Endothelial cell of umbilical vein (primary cell): ENCODE results near the gene KLHL17. TPM values are rescaled to one million over a fixed set of nuclear protein-coding genes. Genes with fewer than 3 reads are reported as not detected.

Experiments
- BruUV-seq: library from RNA; stranded (reverse); fragments of 400-500 nt; replicated peaks from 2 replicates; lab custom pipeline; 2021; lab: Mats Ljungman, UMichigan
- CTCF ChIA-PET: fragments of 300-600, 350-600 bp; sonication (Branson Sonifier 250); formaldehyde crosslinking; loops from one replicate; lab custom pipeline; 2021; ENCODE audit warnings: antibody characterized with exemption, inconsistent platforms; lab: Charles Lee
- POLR2A ChIA-PET: fragments of 300-600, 350-600 bp; sonication (Branson Sonifier 250); formaldehyde crosslinking; loops from one replicate; lab custom pipeline; 2021; ENCODE audit warnings: antibody characterized with exemption, inconsistent platforms; lab: Charles Lee
- DNase-seq: peaks from one replicate; pipeline ENCODE4 v3.0.0-alpha.2; 2011; ENCODE audit warnings: low read depth, low spot score
- FAIRE-seq: peaks from 2 replicates; lab custom pipeline; 2011; peaks lifted over from hg19 to GRCh38; lab: Jason Lieb, UNC
- H2AFZ ChIP-seq: 2 replicates; pipeline ENCODE4 v1.6.0; 2012; ENCODE audit warnings: low read depth, low read length, control low read depth, inconsistent platforms
- H3K27ac ChIP-seq: 2 replicates; pipeline ENCODE4 v1.5.1; 2011; ENCODE audit warnings: low read depth, mild to moderate bottlenecking, control low read depth, low read length, moderate library complexity; ENCODE audit not compliant: insufficient read depth
- H3K27me3 ChIP-seq, 2 experiments: 2 replicates each; pipeline versions ENCODE4 v1.6.0 to v1.6.1; 2011; ENCODE audit warnings: low read length in 2 of 2, mixed read lengths in 1 of 2; ENCODE audit not compliant: control insufficient read depth in 2 of 2, insufficient read depth in 2 of 2
- H3K36me3 ChIP-seq, 2 experiments: 2 replicates in 1 of 2; 3 replicates in 1 of 2; pipeline ENCODE4 v1.5.1; 2011; ENCODE audit warnings: low read length in 2 of 2, mild to moderate bottlenecking in 1 of 2, moderate library complexity in 1 of 2; ENCODE audit not compliant: control insufficient read depth in 2 of 2, insufficient read depth in 2 of 2; ENCODE audit errors: extremely low read depth in 1 of 2
- H3K4me1 ChIP-seq: 3 replicates; pipeline ENCODE4 v1.5.1; 2011; ENCODE audit warnings: mild to moderate bottlenecking, low read length; ENCODE audit not compliant: control insufficient read depth, insufficient read depth; ENCODE audit errors: extremely low read depth
- H3K4me2 ChIP-seq: 2 replicates; pipeline ENCODE4 v1.6.1; 2011; ENCODE audit warnings: low read length, control low read depth, mixed read lengths; ENCODE audit not compliant: insufficient read depth
- H3K4me3 ChIP-seq, 3 experiments: fragments of 200-600 bp in 1 of 3; sonication (generic), shearing (Covaris generic) in 1 of 3; replicated peaks in 1 of 3; 2 replicates each; pipeline ENCODE4 v1.5.1; 2011 to 2016; ENCODE audit warnings: control low read depth in 3 of 3, low read length in 3 of 3, mild to moderate bottlenecking in 2 of 3, inconsistent platforms in 1 of 3, low read depth in 1 of 3, moderate library complexity in 1 of 3; ENCODE audit not compliant: insufficient read depth in 1 of 3
- H3K79me2 ChIP-seq: 2 replicates; pipeline ENCODE4 v1.6.0; 2012; ENCODE audit warnings: low read length, inconsistent platforms; ENCODE audit not compliant: control insufficient read depth, insufficient read depth
- H3K9ac ChIP-seq: replicated peaks from 2 replicates; pipeline ENCODE3; 2011; ENCODE audit warnings: low read length, control low read depth; ENCODE audit not compliant: insufficient read depth; ENCODE audit errors: extremely low read depth
- H3K9me1 ChIP-seq: replicated peaks from 3 replicates; pipeline ENCODE4 v1.6.0; 2011; ENCODE audit warnings: mild to moderate bottlenecking, low read length; ENCODE audit not compliant: control insufficient read depth, insufficient read depth; ENCODE audit errors: extremely low read depth
- H3K9me3 ChIP-seq: replicated peaks from 2 replicates; pipeline ENCODE4 v1.5.1; 2012; ENCODE audit warnings: low read length, inconsistent platforms; ENCODE audit not compliant: control insufficient read depth, insufficient read depth
- H4K20me1 ChIP-seq: replicated peaks from 2 replicates; pipeline ENCODE3; 2011; ENCODE audit warnings: mild to moderate bottlenecking, low read length; ENCODE audit not compliant: control insufficient read depth, insufficient read depth; ENCODE audit errors: extremely low read depth
- EZH2 ChIP-seq: IDR thresholded peaks from 2 replicates; pipeline ENCODE4 v1.6.1; 2012; ENCODE audit warnings: borderline replicate concordance, low read depth, mild to moderate bottlenecking, moderate library complexity, low read length, inconsistent platforms; ENCODE audit not compliant: severe bottlenecking
- GATA2 ChIP-seq: IDR thresholded peaks from 2 replicates; pipeline ENCODE4 v1.7.0; 2011; ENCODE audit warnings: low read depth, mild to moderate bottlenecking, moderate library complexity, mixed read lengths, low read length; ENCODE audit not compliant: insufficient read length, insufficient read depth
- MAX ChIP-seq: IDR thresholded peaks from 2 replicates; pipeline ENCODE4 v1.6.1; 2011; ENCODE audit not compliant: insufficient read depth, insufficient read length
- POLR2A ChIP-seq: IDR thresholded peaks from 2 replicates; pipeline ENCODE4 v1.6.1; 2012; ENCODE audit warnings: low read depth, mild to moderate bottlenecking, control low read depth, low read length
- dilution Hi-C: fragments of 300-500 bp; cut with MboI; formaldehyde crosslinking; loops from one replicate; pipeline ENCODE4 v1.15.0; 2019; ENCODE audit warnings: low sequenced_read_pairs; ENCODE audit not compliant: extremely low pct_ligation_motif_present
- intact Hi-C: fragments of 100-400 bp; cut with micrococcal nuclease; formaldehyde crosslinking; loops from one replicate; pipeline ENCODE4 v1.10.0; 2022
- polyA plus RNA-seq, 4 experiments: library from polyadenylated mRNA; depleted of rRNA in 3 of 4; stranded (reverse) in 3 of 4; unstranded in 1 of 4; fragments of >200 nt; gene quantifications; 2 replicates each; pipeline versions ENCODE4 v1.2.1 to v1.2.3, GENCODE V29; 2011 to 2012; ENCODE audit warnings: missing spikeins in 1 of 4
- total RNA-seq: library from RNA; stranded (reverse); gene quantifications from 2 replicates; pipeline ENCODE4 v1.2.3, GENCODE V29; 2021

The KLHL17 gene
- total and polyA plus RNA-seq, 2 donors (not counting 3 experiments of a cell fraction or from before 2014, with no cell fraction given): 27.0 to 30.1 TPM

GRCh38 chr1:969260-969855 lies 9.0 kb downstream of the KLHL17 start:
- dilution Hi-C loops (no loop called here), intact Hi-C loops (no loop called here)
- H3K4me1 ChIP-seq: peaks cover 11% of the 10 kb centered on the region
- POLR2A ChIA-PET: no interaction called here
- no peaks in the 10 kb centered on the region for H4K20me1 ChIP-seq
- no peak overlapping the region for H3K4me3 ChIP-seq
- CTCF ChIA-PET: no interaction called here
- no peaks in the 10 kb centered on the region for H3K9me1 ChIP-seq
- H3K4me2 ChIP-seq: no peak overlapping the region
- FAIRE-seq: no peak
- no peak overlapping the region for H3K9ac ChIP-seq
- H3K9me3 ChIP-seq: no peaks in the 10 kb centered on the region
- TF ChIP-seq MAX: peak; percentile 23
- TF ChIP-seq GATA2: no peak
- no peaks in the 10 kb centered on the region for H3K36me3 ChIP-seq
- no peak for DNase-seq
- H3K79me2 ChIP-seq: no peaks in the 10 kb centered on the region
- H3K27me3 ChIP-seq: peaks cover 2% of the 10 kb centered on the region in 2 experiments
- no TSS peak for BruUV-seq
- H2AFZ ChIP-seq: no peak overlapping the region
- H3K27ac ChIP-seq: no peak overlapping the region

GRCh38 chr1:970242-970972 lies 10.0 kb downstream of the KLHL17 start:
- Histone ChIP-seq H3K79me2 (no peaks in the 10 kb centered on the region), H3K27me3 (peaks cover 2% of the 10 kb centered on the region in 2 experiments), H4K20me1 (no peaks in the 10 kb centered on the region), H3K27ac (no peak overlapping the region), H2AFZ (no peak overlapping the region), H3K4me1 (peaks cover 11% of the 10 kb centered on the region), H3K4me2 (no peak overlapping the region), H3K9me3 (no peaks in the 10 kb centered on the region), H3K9ac (no peak overlapping the region), H3K4me3 (no peak overlapping the region), H3K9me1 (no peaks in the 10 kb centered on the region), H3K36me3 (no peaks in the 10 kb centered on the region)
- CTCF ChIA-PET: interaction anchor here (0.7 to 1.0 kb wide), 2 partner anchors 14 to 40 kb away, joined by 3 to 4 read pairs; no protein-coding TSS in a partner anchor
- dilution Hi-C loops: no loop called here
- DNase-seq (no peak), FAIRE-seq (no peak)
- POLR2A ChIA-PET: no interaction called here
- TF ChIP-seq POLR2A: no peak
- TF ChIP-seq EZH2: peak; percentile 30
- BruUV-seq: no TSS peak
- intact Hi-C loops: no loop called here
